ENCODE measurements around the gene CCNI.

GRCh38 chr4:76997532-76997931 lies 78.3 kb downstream of the CCNI start:
- TF ChIP-seq, protein P1, sequence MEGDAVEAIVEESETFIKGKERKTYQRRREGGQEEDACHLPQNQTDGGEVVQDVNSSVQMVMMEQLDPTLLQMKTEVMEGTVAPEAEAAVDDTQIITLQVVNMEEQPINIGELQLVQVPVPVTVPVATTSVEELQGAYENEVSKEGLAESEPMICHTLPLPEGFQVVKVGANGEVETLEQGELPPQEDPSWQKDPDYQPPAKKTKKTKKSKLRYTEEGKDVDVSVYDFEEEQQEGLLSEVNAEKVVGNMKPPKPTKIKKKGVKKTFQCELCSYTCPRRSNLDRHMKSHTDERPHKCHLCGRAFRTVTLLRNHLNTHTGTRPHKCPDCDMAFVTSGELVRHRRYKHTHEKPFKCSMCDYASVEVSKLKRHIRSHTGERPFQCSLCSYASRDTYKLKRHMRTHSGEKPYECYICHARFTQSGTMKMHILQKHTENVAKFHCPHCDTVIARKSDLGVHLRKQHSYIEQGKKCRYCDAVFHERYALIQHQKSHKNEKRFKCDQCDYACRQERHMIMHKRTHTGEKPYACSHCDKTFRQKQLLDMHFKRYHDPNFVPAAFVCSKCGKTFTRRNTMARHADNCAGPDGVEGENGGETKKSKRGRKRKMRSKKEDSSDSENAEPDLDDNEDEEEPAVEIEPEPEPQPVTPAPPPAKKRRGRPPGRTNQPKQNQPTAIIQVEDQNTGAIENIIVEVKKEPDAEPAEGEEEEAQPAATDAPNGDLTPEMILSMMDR (IDR thresholded peaks at IDR 0.05) = no peak
- no peak for TF ChIP-seq EZH2phosphoT487 (IDR thresholded peaks at IDR 0.05)

All from neural progenitor cell (in vitro differentiated cells).